H1 (cell line): Measurements from ENCODE around the gene FNDC3A. TPM values are rescaled to one million over a fixed set of nuclear protein-coding genes. Genes with fewer than 3 reads are reported as not detected.
A peak's percentile ranks its signal among the peaks of the same experiment; 100 is the strongest.

Experiments
- CTCF ChIA-PET: fragments of 300-600 bp; sonication (Branson Sonifier 250); formaldehyde crosslinking; loops from one replicate; lab custom pipeline; 2021; ENCODE audit not compliant: partially characterized antibody; lab: Charles Lee
- POLR2A ChIA-PET: fragments of 300-600 bp; sonication (Branson Sonifier 250); formaldehyde crosslinking; loops from one replicate; lab custom pipeline; 2021; ENCODE audit warnings: inconsistent platforms; ENCODE audit not compliant: partially characterized antibody; lab: Charles Lee
- DNase-seq, 2 experiments: peaks; one replicate each; pipeline versions ENCODE4 v3.0.0 to v3.0.0-alpha.2; 2010 to 2022; ENCODE audit warnings: low spot score in 2 of 2, low read depth in 1 of 2, mixed read lengths in 1 of 2
- FAIRE-seq: peaks from 2 replicates; lab custom pipeline; 2011; peaks lifted over from hg19 to GRCh38; lab: Jason Lieb, UNC
- H2AFZ ChIP-seq: 2 replicates; pipeline ENCODE4 v1.8.1; 2012; ENCODE audit warnings: low read length, inconsistent platforms
- H2AK5ac ChIP-seq: 2 replicates; pipeline ENCODE4 v1.6.1; 2013; ENCODE audit warnings: low read depth, low read length
- H2BK120ac ChIP-seq: replicated peaks from 2 replicates; pipeline ENCODE3; 2013; ENCODE audit warnings: low read depth, low read length, inconsistent platforms
- H2BK12ac ChIP-seq: 2 replicates; pipeline ENCODE4 v1.6.1; 2013; ENCODE audit warnings: low read depth, low read length
- H2BK15ac ChIP-seq: 2 replicates; pipeline ENCODE4 v1.6.1; 2013; ENCODE audit warnings: low read length
- H2BK20ac ChIP-seq: 2 replicates; pipeline ENCODE4 v1.6.1; 2013; ENCODE audit warnings: low read length
- H2BK5ac ChIP-seq: 2 replicates; pipeline ENCODE4 v1.6.1; 2013; ENCODE audit warnings: low read depth, low read length
- H3K14ac ChIP-seq: 2 replicates; pipeline ENCODE4 v1.6.1; 2013; ENCODE audit warnings: inconsistent platforms; ENCODE audit not compliant: insufficient read length
- H3K18ac ChIP-seq: 2 replicates; pipeline ENCODE4 v1.6.1; 2013; ENCODE audit warnings: low read length; ENCODE audit errors: extremely low read depth
- H3K23ac ChIP-seq: 2 replicates; pipeline ENCODE4 v1.6.1; 2013; ENCODE audit warnings: inconsistent platforms; ENCODE audit not compliant: insufficient read length
- H3K23me2 ChIP-seq: 2 replicates; pipeline ENCODE4 v1.6.1; 2013; ENCODE audit warnings: low read depth, low read length
- H3K27ac ChIP-seq: 2 replicates; pipeline ENCODE4 v1.6.1; 2011; ENCODE audit warnings: low read depth, low read length, inconsistent platforms
- H3K27me3 ChIP-seq, 4 experiments: replicated peaks in 1 of 4; 1 replicate in 1 of 4; 2 replicates in 3 of 4; pipeline versions ENCODE4 v1.6.1 to v1.8.1; 2011 to 2013; ENCODE audit warnings: low read length in 3 of 4, mild to moderate bottlenecking in 3 of 4, inconsistent platforms in 2 of 4, mixed read lengths in 2 of 4, moderate library complexity in 1 of 4; ENCODE audit not compliant: control insufficient read depth in 3 of 4, insufficient read depth in 3 of 4; ENCODE audit errors: extremely low read depth in 1 of 4
- H3K36me3 ChIP-seq, 4 experiments: 2 replicates each; pipeline versions ENCODE4 v1.6.1 to v1.8.1; 2011 to 2013; ENCODE audit warnings: mild to moderate bottlenecking in 4 of 4, low read length in 3 of 4, moderate library complexity in 2 of 4, control low read depth in 1 of 4, inconsistent platforms in 1 of 4; ENCODE audit not compliant: insufficient read depth in 4 of 4, control insufficient read depth in 2 of 4
- H3K4ac ChIP-seq: replicated peaks from 2 replicates; pipeline ENCODE3; 2013; ENCODE audit warnings: low read length, low read depth, mixed read lengths, inconsistent platforms; ENCODE audit not compliant: insufficient read length
- H3K4me1 ChIP-seq, 4 experiments: replicated peaks in 1 of 4; 1 replicate in 1 of 4; 2 replicates in 3 of 4; pipeline versions ENCODE4 v1.6.1 to v1.8.1; 2011 to 2013; ENCODE audit warnings: low read length in 3 of 4, inconsistent platforms in 2 of 4, mixed read lengths in 1 of 4; ENCODE audit not compliant: insufficient read depth in 4 of 4, control insufficient read depth in 3 of 4
- H3K4me2 ChIP-seq, 2 experiments: 2 replicates each; pipeline versions ENCODE4 v1.6.1 to v1.8.1; 2011 to 2013; ENCODE audit warnings: low read depth in 2 of 2, low read length in 2 of 2, control low read depth in 1 of 2, inconsistent platforms in 1 of 2, mild to moderate bottlenecking in 1 of 2; ENCODE audit not compliant: insufficient read depth in 1 of 2
- H3K4me3 ChIP-seq, 4 experiments: fragments of 200-600, 300-600 bp in 1 of 4; sonication (generic), shearing (Covaris generic), sonication (Bioruptor Twin) in 1 of 4; 2 replicates each; pipeline versions ENCODE4 v1.5.1 to v1.8.1; 2011 to 2016; ENCODE audit warnings: low read length in 4 of 4, low read depth in 3 of 4, control low read depth in 2 of 4, inconsistent platforms in 2 of 4, mild to moderate bottlenecking in 2 of 4, mixed read lengths in 1 of 4, moderate library complexity in 1 of 4; ENCODE audit not compliant: insufficient read depth in 2 of 4; ENCODE audit errors: extremely low read depth in 1 of 4
- H3K56ac ChIP-seq: replicated peaks from 2 replicates; pipeline ENCODE3; 2013; ENCODE audit warnings: low read depth, mild to moderate bottlenecking, mixed read lengths, low read length, inconsistent platforms; ENCODE audit not compliant: insufficient read length
- H3K79me1 ChIP-seq: 2 replicates; pipeline ENCODE4 v1.6.1; 2013; ENCODE audit warnings: low read depth, low read length, control low read depth
- H3K79me2 ChIP-seq, 2 experiments: 2 replicates each; pipeline versions ENCODE4 v1.6.1 to v1.8.1; 2012 to 2013; ENCODE audit warnings: low read length in 2 of 2, mild to moderate bottlenecking in 2 of 2, inconsistent platforms in 1 of 2; ENCODE audit not compliant: insufficient read depth in 2 of 2, control insufficient read depth in 1 of 2
- H3K9ac ChIP-seq, 4 experiments: replicated peaks in 1 of 4; 1 replicate in 1 of 4; 2 replicates in 3 of 4; pipeline versions ENCODE4 v1.6.1 to v1.8.1; 2011 to 2013; ENCODE audit warnings: low read depth in 3 of 4, low read length in 3 of 4, control low read depth in 2 of 4, mild to moderate bottlenecking in 2 of 4, moderate library complexity in 2 of 4, inconsistent platforms in 1 of 4; ENCODE audit errors: extremely low read depth in 1 of 4
- H3K9me3 ChIP-seq, 2 experiments: 2 replicates each; pipeline versions ENCODE4 v1.6.1 to v1.8.1; 2012 to 2013; ENCODE audit warnings: mild to moderate bottlenecking in 2 of 2, moderate library complexity in 2 of 2, control low read depth in 1 of 2, inconsistent platforms in 1 of 2, low read depth in 1 of 2, low read length in 1 of 2, mixed read lengths in 1 of 2; ENCODE audit not compliant: insufficient read depth in 2 of 2
- H4K20me1 ChIP-seq, 2 experiments: replicated peaks in 1 of 2; 2 replicates each; pipeline versions ENCODE3 to v1.8.1; 2011 to 2013; ENCODE audit warnings: inconsistent platforms in 2 of 2, low read length in 2 of 2, mild to moderate bottlenecking in 1 of 2; ENCODE audit not compliant: insufficient read depth in 2 of 2, control insufficient read depth in 1 of 2
- H4K5ac ChIP-seq: 2 replicates; pipeline ENCODE4 v1.6.1; 2013; ENCODE audit warnings: low read length, low read depth, mixed read lengths, inconsistent platforms; ENCODE audit not compliant: insufficient read length
- H4K8ac ChIP-seq: 2 replicates; pipeline ENCODE4 v1.8.0; 2013; ENCODE audit warnings: mild to moderate bottlenecking, moderate library complexity, low read length, inconsistent platforms; ENCODE audit not compliant: insufficient read depth; ENCODE audit errors: extremely low read depth
- H4K91ac ChIP-seq: replicated peaks from 2 replicates; pipeline ENCODE3; 2013; ENCODE audit warnings: low read length, mixed read lengths, inconsistent platforms; ENCODE audit not compliant: insufficient read length
- CBX8 ChIP-seq: fragments of 300-800, 300-1000 bp; sonication (generic); IDR thresholded peaks from 2 replicates; pipeline ENCODE4 v1.7.1; 2016; ENCODE audit warnings: low read depth, low read length, borderline replicate concordance
- CHD1 ChIP-seq: IDR thresholded peaks from 2 replicates; pipeline ENCODE4 v1.6.1; 2012; ENCODE audit warnings: low read depth, low read length, improper control_type of control experiment
- CTBP2 ChIP-seq: IDR thresholded peaks from 2 replicates; pipeline ENCODE4 v1.7.0; 2011; ENCODE audit warnings: borderline replicate concordance, mild to moderate bottlenecking, moderate library complexity, mixed read lengths, low read length; ENCODE audit not compliant: insufficient read depth, insufficient read length
- EZH2 ChIP-seq: fragments of 200-600 bp; sonication (generic); IDR thresholded peaks from 2 replicates; pipeline ENCODE4 v1.7.1; 2012; ENCODE audit warnings: low read depth, mild to moderate bottlenecking, moderate library complexity, low read length, inconsistent platforms; ENCODE audit not compliant: severe bottlenecking
- HDAC2 ChIP-seq, 2 experiments: fragments of 300-600 bp in 1 of 2; sonication (generic) in 1 of 2; IDR thresholded peaks; 2 replicates each; pipeline ENCODE4 v1.6.1; 2011 to 2012; ENCODE audit warnings: low read depth in 2 of 2, low read length in 2 of 2, mild to moderate bottlenecking in 2 of 2, moderate library complexity in 2 of 2, borderline replicate concordance in 1 of 2, inconsistent platforms in 1 of 2
- NRF1 ChIP-seq: IDR thresholded peaks from 2 replicates; pipeline ENCODE4 v1.6.1; 2011; ENCODE audit warnings: mild to moderate bottlenecking, low read depth, low read length, improper control_type of control experiment
- TAF7 ChIP-seq: optimal IDR thresholded peaks from 2 replicates; pipeline ENCODE3; 2011; ENCODE audit warnings: low read depth, mild to moderate bottlenecking, inconsistent platforms, low read length, moderate library complexity, borderline replicate concordance
- ZNF274 ChIP-seq: IDR thresholded peaks from 2 replicates; pipeline ENCODE4 v1.7.0; 2012; ENCODE audit warnings: low read length, borderline replicate concordance; ENCODE audit errors: extremely low read depth
- WGBS, 2 experiments: shearing (Covaris generic) in 1 of 2; methylation state at CpG; one replicate each; pipeline versions ENCODE4 v1.1.6 to v1.1.7; 2013 to 2015; ENCODE audit warnings: low lambda C conversion rate in 2 of 2, mixed read lengths in 2 of 2, inconsistent platforms in 1 of 2, low coverage in 1 of 2, missing lambda C conversion rate in 1 of 2; ENCODE audit not compliant: insufficient replicate concordance in 2 of 2, insufficient coverage in 1 of 2, insufficient read length in 1 of 2; ENCODE audit errors: extremely low coverage in 1 of 2, missing lambda C conversion rate in 1 of 2; 5-methylcytosine and 5-hydroxymethylcytosine counted together
- polyA plus RNA-seq, 7 experiments: library from polyadenylated mRNA; depleted of rRNA in 3 of 7; stranded (reverse) in 5 of 7; unstranded in 2 of 7; fragments of >200 nt in 5 of 7; fragments of 200-250 nt in 2 of 7; gene quantifications; 1 replicate in 5 of 7; 2 replicates in 1 of 7; 4 replicates in 1 of 7; pipeline versions ENCODE4 v1.2.1 to v1.2.3, GENCODE V29; 2011 to 2013; ENCODE audit warnings: missing spikeins in 2 of 7, mixed read lengths in 2 of 7
- total RNA-seq: library from RNA; stranded (reverse); fragmentation: NEBNext Ultra II Directional; extraction: Animal tissue kit (Norgen Biotek cat#: 25700); gene quantifications from 2 replicates; pipeline ENCODE4 v1.2.1, GENCODE V29; 2021
- TF ChIP-seq, protein P1 (sequence below), 3 experiments: IDR thresholded peaks; 1 replicate in 2 of 3; 2 replicates in 1 of 3; pipeline versions ENCODE4 v1.5.1 to v1.6.1; 2011; ENCODE audit warnings: low read length in 3 of 3, mild to moderate bottlenecking in 3 of 3, inconsistent platforms in 2 of 3, low read depth in 1 of 3, moderate library complexity in 1 of 3; ENCODE audit not compliant: insufficient read depth in 1 of 3; ENCODE audit errors: control extremely low read depth in 1 of 3

The FNDC3A gene
- total and polyA plus RNA-seq, 2 of the 8 experiments (the other 6 are each of a cell fraction or from before 2014, with no cell fraction given), result 14.6 to 26.0 TPM

DNA sequence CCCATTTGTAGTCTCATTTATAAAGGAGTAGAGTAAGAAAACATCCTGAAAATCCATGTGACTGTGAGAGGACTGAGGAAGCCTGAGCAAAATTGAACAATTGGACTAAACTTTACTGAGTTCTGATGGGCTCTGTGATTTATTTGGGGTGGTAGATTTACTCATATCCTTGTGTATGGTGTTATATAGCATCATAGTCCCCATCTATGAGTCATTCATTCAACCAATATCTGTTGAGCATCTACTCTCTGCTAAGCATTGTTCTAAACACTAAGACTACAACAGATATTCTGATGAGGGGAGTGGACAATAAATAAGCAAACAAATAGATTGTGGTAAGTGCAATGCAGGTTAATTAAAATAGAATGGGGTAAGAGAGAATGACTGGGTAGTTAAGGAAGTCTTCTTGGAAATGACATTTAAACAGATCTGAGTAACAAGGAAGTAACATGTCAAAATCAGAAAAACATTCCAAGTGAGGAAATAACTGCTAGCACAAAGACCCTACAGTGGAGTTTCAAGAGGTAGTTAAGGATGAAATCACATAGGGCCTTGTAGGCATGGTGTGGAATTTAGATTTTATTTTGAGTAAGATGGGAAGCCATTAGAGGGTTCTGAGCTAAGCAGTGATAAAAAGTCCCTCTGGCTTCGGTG is 208.1 kb downstream of the FNDC3A start:
- H3K23ac ChIP-seq, result no peak overlapping the region
- H3K4me2 ChIP-seq, result peak overlapping the region; percentile 15 to 52; a peak in 1 of 4 replicates
- FAIRE-seq (no peak), DNase-seq (no peak)
- H3K27ac ChIP-seq, result no peak overlapping the region
- H4K91ac ChIP-seq, result no peak overlapping the region
- POLR2A ChIA-PET, result no interaction called here
- no peak overlapping the region for H3K18ac ChIP-seq
- H4K20me1 ChIP-seq, result peaks cover 0 to 2% of the 10 kb centered on the region in 2 experiments
- H3K79me2 ChIP-seq, result no peaks in the 10 kb centered on the region
- H3K14ac ChIP-seq, result no peak overlapping the region
- H2BK120ac ChIP-seq, result no peak overlapping the region
- H4K5ac ChIP-seq, result no peak overlapping the region
- H3K27me3 ChIP-seq, result no peaks in the 10 kb centered on the region; a peak in 1 of 7 replicates
- H3K9me3 ChIP-seq, result no peaks in the 10 kb centered on the region
- H3K79me1 ChIP-seq, result no peaks in the 10 kb centered on the region
- WGBS, 2 experiments, result 78% methylated on average over 1 of the region's 1 CpG; no CpG with 5 or more reads in 1 of the 2 experiments
- no peak overlapping the region for H2BK15ac ChIP-seq
- no peak overlapping the region for H4K8ac ChIP-seq
- no peak overlapping the region for H2AFZ ChIP-seq
- no peak overlapping the region for H3K56ac ChIP-seq
- H3K36me3 ChIP-seq, result peaks cover 3 to 37% (median 22%) of the 10 kb centered on the region in 4 experiments; a peak in 6 of 8 replicates
- no peaks in the 10 kb centered on the region for H3K23me2 ChIP-seq
- H3K9ac ChIP-seq, result no peak overlapping the region
- H2BK20ac ChIP-seq, result no peak overlapping the region
- H3K4ac ChIP-seq, result no peak overlapping the region
- peaks cover 0 to 6% (median 4%) of the 10 kb centered on the region in 4 experiments; a peak in 5 of 7 replicates for H3K4me1 ChIP-seq
- H2BK5ac ChIP-seq, result no peak overlapping the region
- H2AK5ac ChIP-seq, result no peak overlapping the region
- no peak overlapping the region for H2BK12ac ChIP-seq
- CTCF ChIA-PET, result no interaction called here
- no peak overlapping the region; a peak in 1 of 8 replicates for H3K4me3 ChIP-seq
- TF ChIP-seq NRF1 (no peak), TAF7 (no peak), EZH2 (no peak), CHD1 (no peak), HDAC2 (IDR thresholded peaks at IDR 0.05; ENCODE audit: borderline replicate concordance in 1 of 2, low read depth in 2 of 2, low read length in 2 of 2) (no peak), CBX8 (no peak), ZNF274 (no peak), CTBP2 (no peak)
- TF ChIP-seq, protein P1, sequence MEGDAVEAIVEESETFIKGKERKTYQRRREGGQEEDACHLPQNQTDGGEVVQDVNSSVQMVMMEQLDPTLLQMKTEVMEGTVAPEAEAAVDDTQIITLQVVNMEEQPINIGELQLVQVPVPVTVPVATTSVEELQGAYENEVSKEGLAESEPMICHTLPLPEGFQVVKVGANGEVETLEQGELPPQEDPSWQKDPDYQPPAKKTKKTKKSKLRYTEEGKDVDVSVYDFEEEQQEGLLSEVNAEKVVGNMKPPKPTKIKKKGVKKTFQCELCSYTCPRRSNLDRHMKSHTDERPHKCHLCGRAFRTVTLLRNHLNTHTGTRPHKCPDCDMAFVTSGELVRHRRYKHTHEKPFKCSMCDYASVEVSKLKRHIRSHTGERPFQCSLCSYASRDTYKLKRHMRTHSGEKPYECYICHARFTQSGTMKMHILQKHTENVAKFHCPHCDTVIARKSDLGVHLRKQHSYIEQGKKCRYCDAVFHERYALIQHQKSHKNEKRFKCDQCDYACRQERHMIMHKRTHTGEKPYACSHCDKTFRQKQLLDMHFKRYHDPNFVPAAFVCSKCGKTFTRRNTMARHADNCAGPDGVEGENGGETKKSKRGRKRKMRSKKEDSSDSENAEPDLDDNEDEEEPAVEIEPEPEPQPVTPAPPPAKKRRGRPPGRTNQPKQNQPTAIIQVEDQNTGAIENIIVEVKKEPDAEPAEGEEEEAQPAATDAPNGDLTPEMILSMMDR (IDR thresholded peaks at IDR 0.05; ENCODE audit: control extremely low read depth in 1 of 3, insufficient read depth in 1 of 3, low read depth in 1 of 3, low read length in 3 of 3), result no peak
